Amniotic epithelial cell (primary cell): ENCODE data around the gene ALG12.
A peak's percentile ranks its signal among the peaks of the same experiment; 100 is the strongest.
"Not testable (repeated sequence)": the region's sequence is repeated elsewhere in the genome, so short reads cannot be mapped to it uniquely, and the experiment has no call there.

Experiments used
- DNase-seq: peaks from one replicate; pipeline ENCODE4 v3.0.0-alpha.2; 2010; ENCODE audit warnings: low read depth

Gene ALG12

GRCh38 chr22:49866134-49866533 is 52.1 kb downstream of the ALG12 start:
- no peak for DNase-seq

GRCh38 chr22:49865156-49865555 is 53.1 kb downstream of the ALG12 start:
- DNase-seq: no peak

GRCh38 chr22:49863931-49864330 is 54.3 kb downstream of the ALG12 start:
- no peak for DNase-seq

- peak; percentile 23 for DNase-seq
Observed at GRCh38 chr22:49862496-49862776, 55.8 kb downstream of the ALG12 start.

- DNase-seq: peak; percentile 26
Observed at GRCh38 chr22:49861642-49862495, 56.4 kb downstream of the ALG12 start.

GRCh38 chr22:49858827-49859226 is 59.4 kb downstream of the ALG12 start:
- DNase-seq: no peak

- DNase-seq: no peak
Observed at GRCh38 chr22:49856766-49857618, 61.2 kb downstream of the ALG12 start.

- no peak for DNase-seq
Observed at GRCh38 chr22:49856343-49856742, 61.9 kb downstream of the ALG12 start.

- peak; percentile 29 for DNase-seq
Observed at GRCh38 chr22:49855251-49855911, 62.9 kb downstream of the ALG12 start.

GRCh38 chr22:49853981-49854831 is 64.0 kb downstream of the ALG12 start:
- peak; percentile 13 for DNase-seq

GRCh38 chr22:49852898-49853894 is 65.0 kb downstream of the ALG12 start, which contains the start of gene ZBED4:
ZBED4 (plus strand) TSS chr22:49853844; CDS start chr22:49883663, 29,819 bp downstream.
- DNase-seq: peak; percentile 90

- DNase-seq: not testable (repeated sequence)
Observed at GRCh38 chr22:49852568-49852897, 65.7 kb downstream of the ALG12 start.

- DNase-seq: no peak
Observed at GRCh38 chr22:49850959-49851802, 67.1 kb downstream of the ALG12 start.
